SH-SY5Y (cell line): ENCODE data around the gene SLC25A33.

Source experiments
- GATA2 ChIP-seq: IDR thresholded peaks from 2 replicates; pipeline ENCODE4 v1.6.1; 2011; ENCODE audit warnings: mild to moderate bottlenecking, low read depth, low read length
- GATA3 ChIP-seq: IDR thresholded peaks from 2 replicates; pipeline ENCODE4 v1.6.1; 2011; ENCODE audit warnings: low read depth, mild to moderate bottlenecking, low read length, moderate library complexity

Gene SLC25A33

DNA sequence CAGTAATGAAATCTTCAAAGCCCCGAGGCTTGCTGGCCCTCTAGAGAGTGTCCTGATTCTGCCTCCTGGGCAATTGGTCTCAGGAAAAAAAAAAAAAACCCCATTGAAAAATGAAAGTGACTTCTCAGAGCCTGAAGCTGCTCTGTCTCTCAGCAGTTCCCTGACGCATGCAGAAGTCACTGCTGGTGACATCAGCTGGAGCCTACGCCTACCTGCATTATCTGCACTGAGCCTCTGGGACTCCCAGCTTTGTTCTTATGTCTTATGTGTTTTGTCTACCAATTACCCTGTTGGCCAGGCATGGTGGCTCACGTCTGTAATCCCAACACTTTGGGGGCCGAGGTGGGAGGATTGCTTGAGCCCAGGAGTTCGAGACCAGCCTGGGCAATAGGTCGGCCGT is 10.1 kb upstream of the SLC25A33 start:
- TF ChIP-seq GATA2, result no peak
- TF ChIP-seq GATA3, result no peak

DNA sequence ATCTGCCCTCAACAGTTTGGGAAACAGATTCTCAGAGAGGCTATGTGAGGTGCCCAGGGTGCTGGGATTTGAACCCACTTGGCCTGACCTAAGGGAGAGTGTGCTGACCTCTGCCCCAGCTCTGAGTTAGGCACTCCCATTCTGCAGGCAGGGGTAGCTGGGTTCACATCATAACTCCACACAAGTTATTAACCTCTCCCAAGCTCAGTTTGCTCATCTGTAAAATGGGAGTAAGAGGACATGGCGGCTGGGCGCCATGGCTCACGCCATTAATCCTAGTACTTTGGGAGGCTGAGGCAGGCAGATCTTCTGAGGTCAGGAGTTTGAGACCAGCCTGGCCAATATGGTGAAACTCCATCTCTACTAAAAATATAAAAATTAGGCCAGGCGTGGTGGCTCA is 8.9 kb upstream of the SLC25A33 start:
- TF ChIP-seq GATA3 (no peak), GATA2 (no peak)

DNA sequence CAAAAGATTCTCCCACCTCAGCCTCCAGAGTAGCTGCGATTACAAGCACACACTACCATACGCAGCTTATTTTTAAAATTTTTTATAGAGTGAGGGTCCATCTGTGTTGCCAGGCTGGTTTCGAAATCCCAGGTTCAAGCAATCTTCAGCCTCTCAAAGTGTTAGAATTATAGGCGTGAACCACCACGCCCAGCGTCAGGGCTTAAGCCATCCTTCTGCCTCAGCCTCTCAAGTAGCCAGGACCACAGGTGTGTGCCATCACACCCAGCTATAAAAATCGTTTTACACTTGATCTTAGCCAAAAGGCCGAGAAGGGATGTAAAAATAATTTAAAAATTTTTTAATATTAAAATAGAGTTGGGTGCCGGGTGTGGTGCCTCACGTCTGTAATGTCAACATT is 4.3 kb upstream of the SLC25A33 start:
- TF ChIP-seq GATA2 (no peak), GATA3 (no peak)

DNA sequence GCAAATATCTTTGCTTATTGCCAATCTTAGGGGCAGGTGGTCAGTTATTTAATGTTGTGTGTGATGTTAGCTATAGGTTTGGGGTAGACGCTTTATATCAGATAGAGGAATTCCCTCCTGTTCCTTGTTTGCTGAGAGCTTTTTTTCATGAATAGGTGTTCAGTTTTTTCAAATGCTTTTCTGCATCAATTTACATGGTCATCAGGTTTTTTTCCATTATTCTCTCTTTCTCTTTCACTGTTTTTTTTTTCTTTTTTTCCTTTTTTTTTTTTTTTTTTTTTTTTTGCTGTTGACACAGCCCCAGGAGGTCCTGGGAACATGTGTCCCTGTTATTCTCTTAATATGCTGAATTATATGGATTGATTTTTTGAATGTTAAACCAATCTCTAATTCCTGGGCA is 3.0 kb upstream of the SLC25A33 start:
- no peak for TF ChIP-seq GATA2
- no peak for TF ChIP-seq GATA3

DNA sequence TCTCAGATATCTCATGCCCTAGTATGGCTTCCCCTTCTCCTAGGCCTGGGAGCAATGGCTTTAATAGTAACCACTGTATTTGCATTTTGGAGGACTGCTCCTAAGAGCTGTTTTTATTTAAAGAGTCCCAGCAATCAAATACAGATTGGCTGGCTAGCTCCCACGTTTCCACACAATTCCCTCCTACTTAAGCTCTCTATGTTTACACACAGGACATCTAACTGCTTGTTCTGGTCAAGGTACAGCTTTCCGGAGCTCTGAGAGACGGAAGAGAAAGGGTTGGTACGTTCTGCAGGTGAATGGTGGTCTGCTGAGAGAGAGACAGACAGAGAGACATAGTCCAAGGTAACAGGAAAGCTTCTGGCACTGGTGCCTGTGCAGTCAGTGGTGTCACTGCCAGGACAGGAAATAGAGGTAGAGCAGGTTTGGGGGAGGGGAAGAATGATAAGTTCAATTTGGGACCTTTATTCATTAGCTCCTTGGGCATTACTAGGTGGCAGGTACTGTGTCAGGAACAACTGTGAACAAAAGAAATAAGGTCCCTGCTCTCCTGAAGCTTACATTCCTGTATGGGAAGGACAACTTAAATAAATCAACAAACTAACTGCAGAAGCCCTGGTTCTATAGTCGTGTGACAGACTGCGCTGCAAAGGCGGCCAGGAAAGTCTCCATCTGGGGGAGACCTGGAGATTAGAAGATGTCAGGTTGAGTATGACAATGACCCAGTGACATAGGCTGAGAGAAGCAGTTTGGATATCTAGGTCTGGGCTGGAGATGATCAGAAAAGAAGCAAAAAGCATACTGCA is 1.2 kb upstream of the SLC25A33 start:
- TF ChIP-seq GATA3, result no peak
- TF ChIP-seq GATA2, result no peak

DNA sequence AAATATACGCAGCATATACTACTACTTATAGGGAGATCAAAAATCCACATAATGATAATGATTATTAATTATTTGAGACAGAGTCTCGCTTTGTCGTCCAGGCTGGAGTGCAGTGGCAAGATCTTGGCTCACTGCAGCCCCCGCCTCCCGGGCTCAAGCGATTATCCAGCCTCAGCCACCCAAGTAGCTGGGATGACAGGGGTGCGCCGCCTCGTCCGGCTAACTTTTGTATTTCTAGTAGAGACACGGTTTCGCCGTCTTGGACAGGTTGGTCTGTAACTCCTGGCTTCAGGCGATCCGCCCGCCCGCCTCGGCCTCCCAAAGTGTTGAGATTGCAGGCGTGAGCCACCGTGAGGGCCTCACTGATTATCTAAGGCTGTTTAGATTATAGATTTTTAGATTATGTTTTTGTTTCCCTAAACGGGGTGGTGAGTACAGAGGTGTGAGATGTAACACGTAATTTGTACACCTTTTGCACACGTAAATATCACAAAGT is 548 bp upstream of the SLC25A33 start:
- no peak for TF ChIP-seq GATA3
- no peak for TF ChIP-seq GATA2

DNA sequence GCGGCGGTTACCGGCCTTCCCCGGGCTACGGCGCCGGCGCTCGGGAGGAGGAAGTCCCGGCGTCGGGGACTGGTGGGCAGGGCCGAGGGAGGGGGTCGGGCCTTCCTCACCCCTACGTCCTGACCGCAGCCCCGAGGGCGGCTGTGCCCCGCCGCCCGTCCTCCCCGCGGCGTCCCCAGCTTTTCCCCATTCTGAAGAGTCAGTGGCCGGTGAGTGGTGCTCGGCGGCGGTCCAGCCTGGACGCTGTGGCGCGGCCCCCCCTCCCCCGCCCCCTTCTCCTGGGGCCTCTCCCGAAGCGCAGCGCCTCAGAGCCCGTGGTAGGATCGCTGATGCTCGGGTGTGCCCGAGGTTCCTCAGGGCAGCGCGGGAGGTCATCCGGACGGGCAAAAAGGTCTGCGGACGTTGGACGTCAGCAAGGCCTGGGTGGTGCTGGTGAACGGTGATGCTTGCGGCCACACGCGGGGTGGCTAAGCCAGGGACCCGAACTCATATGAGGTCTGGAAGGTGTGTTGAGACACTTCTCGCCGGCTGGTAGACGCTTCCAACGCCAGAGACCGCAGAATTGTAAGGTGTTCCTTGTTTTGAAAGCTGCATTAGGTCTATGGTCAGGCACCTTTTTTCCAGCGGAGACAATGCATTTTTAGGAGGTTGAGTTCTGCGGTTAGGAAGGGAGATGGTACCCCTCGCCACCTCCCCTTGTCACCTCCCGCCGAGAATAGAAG is 725 bp downstream of the SLC25A33 start:
- TF ChIP-seq GATA3, result no peak
- no peak for TF ChIP-seq GATA2

DNA sequence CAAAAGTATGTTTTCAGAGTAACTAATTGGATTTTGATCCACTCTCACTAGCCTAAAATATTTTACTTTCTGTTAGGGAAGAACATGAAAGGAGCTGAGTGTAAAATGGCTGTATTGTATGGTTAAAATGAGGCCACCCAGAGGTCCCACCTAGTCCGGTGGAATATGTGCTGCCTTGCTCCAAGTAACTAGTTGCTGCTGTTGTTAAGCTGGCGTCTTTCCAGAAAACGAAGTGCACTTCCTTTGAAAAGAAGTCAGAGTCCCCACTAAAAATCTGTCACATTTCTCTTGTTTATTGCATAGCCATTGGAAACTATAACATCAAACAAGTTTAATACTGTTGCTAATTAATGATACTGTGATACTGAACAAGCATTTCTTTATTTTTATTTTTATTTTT is 3.2 kb downstream of the SLC25A33 start:
- TF ChIP-seq GATA2, result no peak

DNA sequence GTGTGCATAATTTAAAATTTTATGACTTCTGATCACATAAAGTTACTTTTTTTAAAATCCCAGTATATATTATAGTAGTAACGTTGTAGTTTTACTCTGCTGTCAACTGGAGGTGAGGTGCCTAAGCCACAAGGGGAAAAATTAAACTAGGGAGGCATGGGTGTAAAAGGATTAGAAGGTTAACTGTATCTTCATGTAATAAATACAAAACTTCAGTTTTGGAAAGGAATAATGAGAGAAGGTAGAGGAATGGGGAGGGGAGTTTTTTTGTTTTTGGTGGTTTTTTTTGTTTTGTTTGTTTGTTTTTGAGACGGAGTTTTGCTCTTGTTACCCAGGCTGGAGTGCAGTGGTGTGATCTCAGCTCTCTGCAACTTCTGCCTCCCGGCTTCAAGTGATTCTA is 5.7 kb downstream of the SLC25A33 start:
- TF ChIP-seq GATA3 (no peak), GATA2 (no peak)

DNA sequence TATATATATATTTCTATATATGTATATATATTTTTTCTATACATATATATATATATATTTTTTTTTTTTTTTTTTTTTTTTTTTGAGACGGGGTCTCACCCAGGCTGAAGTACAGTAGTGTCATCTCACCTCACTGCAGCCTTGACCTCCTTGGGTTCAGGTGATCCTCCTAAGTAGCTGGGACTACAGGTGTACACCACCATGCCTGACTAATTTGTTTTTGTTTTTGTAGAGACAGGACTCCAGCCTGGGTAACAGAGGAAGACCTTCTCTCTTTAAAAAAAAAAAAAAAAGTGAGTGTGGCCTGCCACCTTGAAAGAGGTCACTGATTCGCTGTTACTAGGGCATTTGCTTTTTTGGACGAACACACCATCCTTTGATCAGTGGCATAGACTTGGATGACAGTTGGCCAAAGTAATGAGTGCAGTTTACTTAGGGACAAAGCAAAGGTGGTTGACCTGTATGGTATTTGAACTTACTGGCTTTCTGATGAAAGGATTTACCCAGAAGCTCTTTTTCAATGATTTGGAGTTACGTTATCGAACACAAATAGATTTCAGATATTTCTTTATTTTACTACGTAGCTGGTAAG is 10.8 kb downstream of the SLC25A33 start:
- TF ChIP-seq GATA2 (no peak), GATA3 (no peak)

DNA sequence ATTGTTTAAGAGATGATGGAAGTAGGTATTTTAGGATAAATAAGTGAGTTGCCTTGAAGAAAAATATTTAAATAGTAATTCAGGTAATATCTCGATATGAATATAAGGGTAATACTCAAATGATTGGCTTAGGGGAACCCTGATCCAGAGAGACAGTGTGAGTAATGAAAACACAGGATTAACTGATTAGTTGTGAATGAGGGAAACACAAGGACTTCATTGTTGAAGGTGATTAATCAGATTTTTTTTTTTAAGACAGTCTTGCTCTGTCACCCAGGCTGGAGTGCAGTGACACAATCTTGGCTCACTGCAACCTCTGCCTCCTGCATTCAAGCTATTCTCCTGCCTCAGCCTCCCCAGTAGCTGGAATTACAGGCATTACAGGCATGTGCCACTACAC is 12.7 kb downstream of the SLC25A33 start:
- TF ChIP-seq GATA3 (no peak), GATA2 (no peak)

DNA sequence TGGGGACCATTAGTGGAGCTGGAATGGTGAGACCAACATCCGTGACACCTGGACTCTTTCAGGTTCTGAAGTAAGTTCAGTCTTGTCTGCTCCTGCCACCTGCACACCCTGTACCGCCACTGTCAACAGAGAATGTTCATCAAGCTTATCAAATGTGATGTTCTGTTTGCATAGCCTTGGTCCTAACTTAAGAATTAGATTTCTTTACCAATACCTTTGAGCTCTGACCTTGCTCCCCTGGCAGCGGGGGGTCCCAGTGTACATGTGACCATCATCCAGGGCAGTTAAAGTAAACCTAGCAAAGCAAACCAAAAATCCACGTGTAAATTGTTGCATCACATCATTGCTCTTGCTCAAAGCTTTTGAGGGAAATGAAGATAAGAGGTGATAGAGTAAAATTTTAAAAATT is 14.5 kb downstream of the SLC25A33 start:
- no peak for TF ChIP-seq GATA2
- no peak for TF ChIP-seq GATA3

DNA sequence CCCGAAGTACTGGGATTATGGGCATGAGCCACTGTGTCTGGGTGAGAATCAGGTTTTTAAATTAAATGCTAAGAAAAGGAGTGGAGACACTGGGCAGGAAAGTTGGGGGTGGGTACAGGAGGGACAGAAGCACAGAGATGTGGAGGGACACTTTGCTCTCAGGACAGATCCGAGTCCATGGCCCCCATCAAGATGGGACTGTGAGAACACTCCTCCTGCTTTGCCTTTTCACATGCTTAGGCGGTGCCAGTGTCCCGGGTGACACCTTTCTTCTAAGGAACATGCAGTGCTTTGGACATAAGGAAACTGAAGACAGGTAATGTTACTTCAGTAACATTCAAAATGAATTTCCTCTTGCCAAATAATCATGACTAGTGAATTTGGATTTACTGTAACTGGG is 16.7 kb downstream of the SLC25A33 start:
- TF ChIP-seq GATA3, result no peak
- TF ChIP-seq GATA2, result no peak

DNA sequence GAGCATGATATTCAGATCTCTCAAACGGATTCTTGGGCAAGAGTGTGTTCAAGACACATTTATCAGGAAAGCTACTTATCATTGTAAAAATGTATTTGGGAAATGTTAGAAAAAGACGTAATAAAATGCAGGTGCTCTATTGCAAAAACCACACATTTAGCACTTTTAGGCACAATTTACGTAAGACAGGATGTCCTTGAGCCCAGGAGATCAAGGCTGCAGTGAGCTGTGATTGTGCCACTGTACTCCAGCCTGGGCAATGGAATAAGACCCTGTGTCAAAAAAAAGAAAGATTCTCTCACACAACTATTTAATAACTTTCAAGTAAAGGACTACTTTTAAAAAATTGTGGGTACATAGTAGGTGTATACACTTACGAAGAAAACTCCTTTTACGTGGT is 18.4 kb downstream of the SLC25A33 start:
- TF ChIP-seq GATA3, result no peak
